GM18526 (cell line): ENCODE measurements around the gene MAD2L1BP.

Experiments
- POLR2A ChIP-seq: IDR thresholded peaks from 3 replicates; pipeline ENCODE4 v1.6.1; 2011; ENCODE audit not compliant: insufficient read length; ENCODE audit errors: extremely low read depth

MAD2L1BP gene

GRCh38 chr6:43671011-43671800, 35.6 kb downstream of the MAD2L1BP start:
- no peak for TF ChIP-seq POLR2A

- no peak for TF ChIP-seq POLR2A
Observed at GRCh38 chr6:43671801-43672690, 36.4 kb downstream of the MAD2L1BP start.

- TF ChIP-seq POLR2A: no peak
Observed at GRCh38 chr6:43673444-43674084, 37.9 kb downstream of the MAD2L1BP start.

GRCh38 chr6:43674291-43674690, 38.7 kb downstream of the MAD2L1BP start:
- TF ChIP-seq POLR2A: no peak

GRCh38 chr6:43674921-43675320, 39.3 kb downstream of the MAD2L1BP start:
- no peak for TF ChIP-seq POLR2A

- TF ChIP-seq POLR2A: no peak
Observed at GRCh38 chr6:43676962-43677606, 41.4 kb downstream of the MAD2L1BP start.

GRCh38 chr6:43677759-43678158, 42.1 kb downstream of the MAD2L1BP start:
- no peak for TF ChIP-seq POLR2A

GRCh38 chr6:43678341-43678740, 42.7 kb downstream of the MAD2L1BP start:
- no peak for TF ChIP-seq POLR2A

GRCh38 chr6:43679057-43679456, 43.4 kb downstream of the MAD2L1BP start:
- no peak for TF ChIP-seq POLR2A

- TF ChIP-seq POLR2A: no peak
Observed at GRCh38 chr6:43680308-43681200, 44.9 kb downstream of the MAD2L1BP start.

- TF ChIP-seq POLR2A: no peak
Observed at GRCh38 chr6:43681303-43681702, 45.7 kb downstream of the MAD2L1BP start.

- TF ChIP-seq POLR2A: no peak
Observed at GRCh38 chr6:43682724-43683429, 47.2 kb downstream of the MAD2L1BP start.

- no peak for TF ChIP-seq POLR2A
Observed at GRCh38 chr6:43683708-43684455, 48.2 kb downstream of the MAD2L1BP start.

- TF ChIP-seq POLR2A: no peak
Observed at GRCh38 chr6:43687079-43687436, 51.4 kb downstream of the MAD2L1BP start.
